ENCODE measurements around the gene DUSP22. TPM values are rescaled to one million over a fixed set of nuclear protein-coding genes. Genes with fewer than 3 reads are reported as not detected.

Gene DUSP22
- total RNA-seq, 1 donor from 2014 or later, result 40.0 TPM

DNA sequence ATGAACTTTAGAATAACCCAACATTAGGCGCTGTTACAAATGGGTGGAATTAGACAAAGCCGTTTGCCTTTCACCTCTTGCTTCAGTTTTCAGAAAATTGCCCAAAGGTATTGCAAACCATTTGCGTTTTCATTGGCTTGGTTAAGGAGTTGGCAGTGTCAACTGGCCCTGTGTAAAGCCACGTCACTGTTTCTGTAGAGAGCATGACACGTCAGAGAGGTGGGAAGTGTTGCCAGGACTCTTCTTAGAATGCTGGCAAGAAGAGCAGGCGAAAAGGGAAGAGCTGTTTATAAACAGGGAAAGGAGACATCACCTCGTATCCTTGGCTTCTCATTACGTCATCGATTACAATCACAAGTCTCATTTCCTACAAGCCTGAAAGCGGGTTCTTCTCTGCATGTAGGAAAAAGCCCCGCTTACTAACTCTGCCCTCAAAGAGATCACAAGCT is 95.0 kb downstream of the DUSP22 start:
- peaks cover 2% of the 10 kb centered on the region for H3K9me3 Mint-ChIP-seq
- peaks cover 39% of the 10 kb centered on the region for H3K27me3 Mint-ChIP-seq (ENCODE audit: insufficient read depth, low read depth)

DNA sequence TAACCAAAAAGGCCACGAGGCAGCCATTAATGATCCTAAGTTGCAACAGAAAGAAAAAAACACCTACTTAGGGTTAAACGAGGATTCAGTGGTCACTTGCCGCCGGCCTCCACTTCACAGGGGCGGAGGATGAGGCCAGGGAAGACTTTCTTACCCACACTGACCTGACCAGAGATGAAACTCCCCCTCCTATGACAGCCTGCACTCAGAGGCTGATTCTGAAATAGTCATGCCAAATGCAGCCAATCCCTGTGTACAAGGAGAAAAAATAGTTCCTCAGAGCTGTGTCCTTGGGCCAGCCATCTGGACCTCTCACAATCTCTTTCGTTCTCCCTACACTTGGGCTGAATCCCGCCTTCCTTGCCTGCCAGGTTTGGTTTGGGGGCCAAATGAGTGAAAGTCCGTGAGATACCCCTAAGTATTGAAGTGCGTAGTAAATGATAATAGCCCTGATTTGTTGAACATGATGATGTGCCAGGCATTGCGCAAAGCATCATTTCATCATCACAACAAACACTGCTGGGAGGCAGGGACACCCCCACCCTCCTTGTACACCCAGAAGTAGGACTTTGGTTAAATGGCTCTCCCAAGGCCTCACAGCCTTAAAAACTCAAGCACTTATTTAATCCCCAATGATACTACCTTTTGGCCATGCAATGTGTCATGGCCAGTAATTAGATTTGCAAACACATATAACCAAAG is 96.1 kb downstream of the DUSP22 start:
- Histone ChIP-seq H3K9me3 (ENCODE audit: low read depth) (no peaks in the 10 kb centered on the region), H3K27ac (no peak overlapping the region), H2AFZ (replicated peaks) (no peak overlapping the region), H3K4me1 (peaks cover 4% of the 10 kb centered on the region), H3K36me3 (no peaks in the 10 kb centered on the region), H3K9ac (no peak overlapping the region), H3F3A (ENCODE audit: low read depth) (peaks cover 20% of the 10 kb centered on the region), H3K4me3 (no peak overlapping the region), H4K20me1 (ENCODE audit: low read depth) (peaks cover 15% of the 10 kb centered on the region), H3K27me3 (peaks cover 67% of the 10 kb centered on the region), H3K79me2 (ENCODE audit: low read depth) (no peaks in the 10 kb centered on the region), H3K4me2 (no peak overlapping the region)
- Mint-ChIP-seq H3K36me3 (no peaks in the 10 kb centered on the region), H3K4me1 (peaks cover 5% of the 10 kb centered on the region), H3K27me3 (ENCODE audit: insufficient read depth, low read depth) (peaks cover 47% of the 10 kb centered on the region), H3K4me3 (no peak overlapping the region), H3K9me3 (peaks cover 2% of the 10 kb centered on the region), H3K27ac (no peak overlapping the region)
- DNase-seq (ENCODE audit: low spot score), result no peak
- TF ChIP-seq, protein P1, sequence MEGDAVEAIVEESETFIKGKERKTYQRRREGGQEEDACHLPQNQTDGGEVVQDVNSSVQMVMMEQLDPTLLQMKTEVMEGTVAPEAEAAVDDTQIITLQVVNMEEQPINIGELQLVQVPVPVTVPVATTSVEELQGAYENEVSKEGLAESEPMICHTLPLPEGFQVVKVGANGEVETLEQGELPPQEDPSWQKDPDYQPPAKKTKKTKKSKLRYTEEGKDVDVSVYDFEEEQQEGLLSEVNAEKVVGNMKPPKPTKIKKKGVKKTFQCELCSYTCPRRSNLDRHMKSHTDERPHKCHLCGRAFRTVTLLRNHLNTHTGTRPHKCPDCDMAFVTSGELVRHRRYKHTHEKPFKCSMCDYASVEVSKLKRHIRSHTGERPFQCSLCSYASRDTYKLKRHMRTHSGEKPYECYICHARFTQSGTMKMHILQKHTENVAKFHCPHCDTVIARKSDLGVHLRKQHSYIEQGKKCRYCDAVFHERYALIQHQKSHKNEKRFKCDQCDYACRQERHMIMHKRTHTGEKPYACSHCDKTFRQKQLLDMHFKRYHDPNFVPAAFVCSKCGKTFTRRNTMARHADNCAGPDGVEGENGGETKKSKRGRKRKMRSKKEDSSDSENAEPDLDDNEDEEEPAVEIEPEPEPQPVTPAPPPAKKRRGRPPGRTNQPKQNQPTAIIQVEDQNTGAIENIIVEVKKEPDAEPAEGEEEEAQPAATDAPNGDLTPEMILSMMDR (IDR thresholded peaks at IDR 0.05), result no peak
- TF ChIP-seq EZH2 (IDR thresholded peaks at IDR 0.05) (no peak), EZH2phosphoT487 (IDR thresholded peaks at IDR 0.05) (no peak)

More for the DNA sequence above, 95.0 kb downstream of the DUSP22 start:
- Histone ChIP-seq H3K27ac (no peak overlapping the region), H3K4me3 (no peak overlapping the region), H3K36me3 (no peaks in the 10 kb centered on the region), H2AFZ (replicated peaks) (no peak overlapping the region), H3K27me3 (peaks cover 57% of the 10 kb centered on the region), H3K9me3 (ENCODE audit: low read depth) (no peaks in the 10 kb centered on the region), H3F3A (ENCODE audit: low read depth) (peaks cover 20% of the 10 kb centered on the region), H3K9ac (no peak overlapping the region), H4K20me1 (ENCODE audit: low read depth) (peaks cover 13% of the 10 kb centered on the region), H3K4me2 (no peak overlapping the region), H3K4me1 (no peaks in the 10 kb centered on the region), H3K79me2 (ENCODE audit: low read depth) (no peaks in the 10 kb centered on the region)
- H3K27ac Mint-ChIP-seq, result no peak overlapping the region
- no peaks in the 10 kb centered on the region for H3K36me3 Mint-ChIP-seq
- DNase-seq (ENCODE audit: low spot score), result no peak
- H3K4me1 Mint-ChIP-seq, result peaks cover 5% of the 10 kb centered on the region
- TF ChIP-seq, protein P1 (IDR thresholded peaks at IDR 0.05), result no peak
- no peak for TF ChIP-seq EZH2phosphoT487 (IDR thresholded peaks at IDR 0.05)
- no peak for TF ChIP-seq EZH2 (IDR thresholded peaks at IDR 0.05)
- H3K4me3 Mint-ChIP-seq, result no peak overlapping the region

DNA sequence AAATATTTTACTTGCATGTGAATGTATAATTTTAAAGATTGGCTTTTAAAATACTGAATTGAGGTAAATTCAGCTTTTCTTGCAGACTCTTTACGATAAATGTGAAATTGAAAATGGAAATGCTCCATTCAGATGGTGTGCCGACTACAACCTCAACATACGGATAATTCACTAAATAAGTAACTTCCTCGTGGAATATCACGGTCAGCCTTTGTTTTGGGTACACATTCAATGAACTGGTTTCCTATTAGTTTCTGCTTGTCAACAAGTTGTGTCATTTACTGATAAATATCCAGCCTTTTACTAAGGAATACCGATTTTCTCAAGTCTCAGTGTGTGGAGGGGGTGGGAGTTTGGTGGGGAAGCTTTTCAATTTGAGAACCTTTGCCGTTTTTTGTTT is 96.9 kb downstream of the DUSP22 start:
- no peak overlapping the region for H3K4me3 ChIP-seq
- peaks cover 4% of the 10 kb centered on the region for H3K4me1 ChIP-seq
- peaks cover 20% of the 10 kb centered on the region for H3F3A ChIP-seq (ENCODE audit: low read depth)
- no peak for DNase-seq (ENCODE audit: low spot score)
- no peak for TF ChIP-seq EZH2 (IDR thresholded peaks at IDR 0.05)
- TF ChIP-seq, protein P1 (IDR thresholded peaks at IDR 0.05), result no peak
- no peak for TF ChIP-seq EZH2phosphoT487 (IDR thresholded peaks at IDR 0.05)
- H4K20me1 ChIP-seq (ENCODE audit: low read depth), result peaks cover 21% of the 10 kb centered on the region
- H2AFZ ChIP-seq (replicated peaks), result no peak overlapping the region
- Mint-ChIP-seq H3K4me3 (no peak overlapping the region), H3K36me3 (no peaks in the 10 kb centered on the region), H3K4me1 (peaks cover 12% of the 10 kb centered on the region), H3K9me3 (no peaks in the 10 kb centered on the region), H3K27me3 (ENCODE audit: insufficient read depth, low read depth) (peaks cover 53% of the 10 kb centered on the region), H3K27ac (no peak overlapping the region)
- H3K4me2 ChIP-seq, result no peak overlapping the region
- H3K79me2 ChIP-seq (ENCODE audit: low read depth), result no peaks in the 10 kb centered on the region
- no peak overlapping the region for H3K27ac ChIP-seq
- H3K27me3 ChIP-seq, result peaks cover 75% of the 10 kb centered on the region
- no peaks in the 10 kb centered on the region for H3K9me3 ChIP-seq (ENCODE audit: low read depth)
- H3K36me3 ChIP-seq, result no peaks in the 10 kb centered on the region
- H3K9ac ChIP-seq, result no peak overlapping the region
